COLO829 (cell line): ENCODE measurements around the gene ARFGAP1.

Experiments used
- DNase-seq: peaks from one replicate; pipeline ENCODE4 v3.0.0; 2012; ENCODE audit warnings: low spot score

ARFGAP1 gene

GRCh38 chr20:63272105-63273058, at the start of gene ARFGAP1:
Gene ARFGAP1 (plus strand): TSS chr20:63272813. CDS start chr20:63275581, 2,768 bp downstream.
- peak; percentile 92 for DNase-seq

GRCh38 chr20:63223121-63223825, 49.3 kb upstream of the ARFGAP1 start:
- peak; percentile 40 for DNase-seq

DNA sequence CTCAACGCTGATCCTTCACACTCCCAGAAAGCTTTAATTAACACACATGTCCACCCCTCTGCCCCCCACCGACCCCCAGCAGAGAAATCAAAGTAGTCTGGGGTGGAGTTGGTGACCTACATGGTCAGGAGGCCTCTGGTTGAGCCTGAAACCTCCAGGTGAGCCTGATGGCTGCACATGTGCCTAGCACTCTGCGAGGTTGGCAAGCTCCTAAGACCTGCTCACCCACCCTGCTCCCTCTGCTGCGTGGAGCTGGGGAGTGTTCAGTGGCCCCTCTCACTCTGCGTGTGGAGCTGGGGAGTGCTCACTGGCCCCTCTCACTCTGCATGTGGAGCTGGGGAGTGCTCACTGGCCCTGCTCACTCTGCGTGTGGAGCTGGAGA, 48.8 kb upstream of the ARFGAP1 start:
- no peak for DNase-seq

DNA sequence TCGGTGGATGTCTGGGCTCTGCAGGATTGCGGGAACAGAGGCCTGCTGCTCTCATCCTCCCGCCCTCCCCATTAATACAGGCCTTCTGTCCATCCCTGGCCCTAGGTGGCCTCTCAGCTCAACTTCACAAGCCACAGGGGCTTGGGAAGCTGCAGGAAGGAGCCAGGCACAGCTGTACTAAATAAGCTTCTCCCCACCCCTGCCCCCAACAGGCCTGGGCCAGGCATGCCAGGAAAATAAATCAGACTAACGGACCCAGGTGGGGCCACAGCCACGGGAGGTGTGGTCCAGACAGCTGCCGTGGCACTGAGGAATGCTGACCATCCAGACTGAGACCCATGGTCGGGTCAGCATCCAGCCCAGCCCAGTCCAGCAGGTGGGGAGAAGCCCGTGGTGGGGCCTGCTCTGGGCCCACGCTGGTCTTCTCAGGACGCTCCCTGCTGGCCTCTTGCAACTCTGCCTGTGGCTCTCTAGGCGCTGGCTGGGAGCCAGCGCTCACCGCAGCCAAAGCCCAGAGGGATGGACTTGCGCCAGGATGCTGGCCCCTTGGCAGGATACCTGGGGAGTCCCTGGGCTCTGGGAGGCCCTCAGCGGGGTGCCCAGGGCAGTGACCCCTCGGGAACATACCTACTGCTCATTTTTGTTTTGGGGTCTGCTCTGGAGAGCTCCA, 48.1 kb upstream of the ARFGAP1 start:
- DNase-seq = no peak

- DNase-seq = no peak
Measured at GRCh38 chr20:63225082-63225454, 47.5 kb upstream of the ARFGAP1 start.

- DNase-seq = no peak
Measured at GRCh38 chr20:63226042-63226943, 46.3 kb upstream of the ARFGAP1 start.

DNA sequence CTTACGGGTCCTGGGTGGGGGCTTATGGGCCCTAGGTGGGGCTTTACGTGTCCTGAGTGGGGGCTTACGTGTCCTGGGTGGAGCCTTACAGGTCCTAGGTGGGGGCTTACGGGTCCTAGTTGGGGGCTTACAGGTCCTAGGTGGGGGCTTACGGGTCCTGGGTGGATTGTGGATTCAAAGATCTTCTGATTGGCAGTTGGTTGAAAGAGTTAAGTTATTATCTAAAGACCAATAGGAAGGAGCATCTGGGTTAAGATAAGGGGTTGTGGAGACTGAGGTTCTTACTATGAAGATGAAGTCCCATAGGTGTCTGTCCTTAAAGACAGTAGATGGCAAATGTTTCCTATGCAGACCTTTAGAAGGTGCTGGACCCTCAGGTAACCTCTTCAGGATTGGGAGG, 45.4 kb upstream of the ARFGAP1 start:
- DNase-seq = no peak

DNA sequence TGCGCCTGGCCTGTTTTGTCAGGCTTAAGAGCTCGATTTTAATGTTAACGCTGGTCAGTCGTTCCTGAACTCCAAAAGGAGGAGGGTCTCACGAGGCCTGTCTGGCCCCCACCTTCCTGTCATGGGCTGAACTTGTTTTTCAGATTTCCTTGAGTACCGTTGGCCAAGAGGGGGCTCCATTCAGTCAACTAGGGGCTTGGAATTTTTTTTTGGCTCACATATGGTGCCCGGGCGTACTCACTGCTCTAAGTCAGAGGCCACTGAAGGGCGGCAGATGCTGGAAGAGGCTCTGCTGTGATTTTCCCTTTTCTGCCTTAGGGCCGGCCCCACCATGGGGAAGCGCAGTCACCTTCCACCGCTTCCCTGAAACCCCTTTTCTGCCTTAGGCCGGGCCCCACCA, 43.8 kb upstream of the ARFGAP1 start:
- DNase-seq = no peak

GRCh38 chr20:63230800-63231268, 41.8 kb upstream of the ARFGAP1 start:
- no peak for DNase-seq

- peak; percentile 93 for DNase-seq
Measured at GRCh38 chr20:63232235-63233060, 40.2 kb upstream of the ARFGAP1 start.

GRCh38 chr20:63233061-63233344, 39.6 kb upstream of the ARFGAP1 start:
- no peak for DNase-seq

DNA sequence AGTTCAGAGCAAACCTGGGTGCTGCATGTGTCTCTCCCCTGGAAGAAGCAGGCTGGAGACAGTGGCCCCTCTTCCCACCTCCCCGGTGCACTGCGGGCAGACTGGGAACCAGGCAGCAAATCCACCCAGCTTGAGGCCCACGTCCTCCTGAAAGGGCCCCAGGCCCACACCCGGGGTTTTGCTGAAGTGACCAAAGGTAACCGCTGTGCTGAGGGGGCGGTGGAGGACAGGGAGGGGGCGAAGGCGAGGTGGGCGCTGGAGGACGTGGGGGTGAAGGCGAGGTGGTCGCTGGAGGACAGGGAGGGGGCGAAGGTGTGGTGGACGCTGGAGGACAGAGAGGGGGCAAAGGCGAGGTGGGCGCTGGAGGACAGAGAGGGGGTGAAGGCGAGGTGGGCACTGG, 38.7 kb upstream of the ARFGAP1 start:
- no peak for DNase-seq

GRCh38 chr20:63234693-63235398, 37.8 kb upstream of the ARFGAP1 start:
- DNase-seq = no peak

DNA sequence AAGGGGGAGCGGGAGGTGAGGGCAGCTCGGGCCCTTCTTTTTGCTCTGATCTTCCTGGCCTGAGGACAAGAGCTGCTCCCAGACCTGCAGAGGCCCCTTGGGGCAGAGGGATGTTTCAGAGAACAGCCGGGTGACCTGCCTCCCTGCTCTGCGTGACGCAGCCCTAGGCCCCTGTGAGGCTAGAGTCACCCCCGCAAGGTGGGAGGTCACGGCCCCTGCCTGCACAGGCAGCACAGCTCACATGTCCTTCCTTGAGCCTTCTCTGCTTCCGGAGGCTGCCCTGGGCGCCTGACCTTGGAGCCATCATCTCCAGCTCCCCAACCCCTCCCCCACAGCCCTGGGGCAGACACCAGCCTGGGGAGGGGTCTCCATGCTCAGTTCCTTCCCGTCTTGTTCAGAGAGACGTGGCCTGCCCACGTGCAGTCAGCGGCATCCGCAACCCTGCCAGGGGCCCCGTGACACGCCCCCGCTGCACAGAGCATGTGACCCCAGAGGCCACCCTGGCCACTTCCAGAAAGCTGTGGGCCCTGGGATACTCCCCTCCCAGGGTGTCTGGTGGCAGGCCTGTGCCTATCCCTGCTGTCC, 37.1 kb upstream of the ARFGAP1 start, which contains the start of gene BIRC7:
Gene BIRC7 (plus strand): TSS at position 507 of the 585 bp plus-strand sequence. CDS start 192 bp downstream, outside the sequence.
- DNase-seq = peak; percentile 42

DNA sequence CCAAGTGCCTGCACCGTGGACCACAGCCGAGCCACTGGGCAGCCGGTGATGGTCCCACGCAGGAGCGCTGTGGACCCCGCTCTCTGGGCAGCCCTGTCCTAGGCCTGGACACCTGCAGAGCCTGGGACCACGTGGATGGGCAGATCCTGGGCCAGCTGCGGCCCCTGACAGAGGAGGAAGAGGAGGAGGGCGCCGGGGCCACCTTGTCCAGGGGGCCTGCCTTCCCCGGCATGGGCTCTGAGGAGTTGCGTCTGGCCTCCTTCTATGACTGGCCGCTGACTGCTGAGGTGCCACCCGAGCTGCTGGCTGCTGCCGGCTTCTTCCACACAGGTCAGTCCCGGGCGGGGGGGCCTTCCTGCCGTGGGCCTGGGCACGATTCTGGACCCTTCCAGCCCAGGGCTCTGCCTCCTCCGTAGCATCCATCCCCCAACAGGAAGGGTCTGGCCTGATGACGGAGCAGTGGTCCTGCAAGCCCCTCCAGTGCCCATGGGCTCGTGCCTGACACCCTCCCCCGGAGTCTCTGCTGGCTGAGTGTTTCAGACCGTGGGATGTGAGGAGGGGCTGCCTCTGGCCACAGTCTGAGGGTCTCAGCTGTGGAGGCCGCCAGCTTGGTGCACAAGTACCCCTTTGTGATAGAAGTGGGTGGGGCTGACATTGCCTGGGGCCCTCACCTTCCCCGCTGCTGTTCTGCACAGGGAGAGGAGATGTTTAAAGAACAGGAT, 36.3 kb upstream of the ARFGAP1 start:
- DNase-seq = no peak

- DNase-seq = no peak
Measured at GRCh38 chr20:63238031-63238430, 34.6 kb upstream of the ARFGAP1 start.

- no peak for DNase-seq
Measured at GRCh38 chr20:63238514-63239125, 34.0 kb upstream of the ARFGAP1 start.

DNA sequence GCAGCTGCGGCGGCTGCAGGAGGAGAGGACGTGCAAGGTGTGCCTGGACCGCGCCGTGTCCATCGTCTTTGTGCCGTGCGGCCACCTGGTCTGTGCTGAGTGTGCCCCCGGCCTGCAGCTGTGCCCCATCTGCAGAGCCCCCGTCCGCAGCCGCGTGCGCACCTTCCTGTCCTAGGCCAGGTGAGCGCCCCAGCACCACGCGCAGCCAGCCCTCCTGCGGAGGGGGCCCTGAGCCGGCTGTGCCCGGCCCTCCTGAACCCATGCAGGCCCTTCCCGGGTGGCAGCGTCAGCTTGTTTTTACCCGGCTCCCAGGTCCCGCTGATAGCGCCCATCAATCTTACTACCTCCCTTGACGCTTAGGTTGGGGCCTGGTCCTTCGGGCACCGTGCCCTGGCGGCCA, 33.2 kb upstream of the ARFGAP1 start:
- no peak for DNase-seq

DNA sequence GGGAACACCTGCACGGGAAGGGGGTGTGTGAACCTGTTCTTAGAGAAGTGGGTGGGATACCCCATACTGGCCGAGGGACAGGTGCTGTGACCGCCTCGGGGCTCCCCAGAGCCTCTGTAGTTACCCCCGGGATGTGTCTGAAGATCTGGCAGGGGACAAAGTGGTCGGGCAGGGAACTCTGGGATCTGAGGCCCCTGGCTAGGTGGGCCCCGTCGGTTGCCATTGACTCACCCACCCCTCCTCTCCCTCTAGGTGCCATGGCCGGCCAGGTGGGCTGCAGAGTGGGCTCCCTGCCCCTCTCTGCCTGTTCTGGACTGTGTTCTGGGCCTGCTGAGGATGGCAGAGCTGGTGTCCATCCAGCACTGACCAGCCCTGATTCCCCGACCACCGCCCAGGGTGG, 32.6 kb upstream of the ARFGAP1 start:
- DNase-seq = no peak
